M059J (cell line): ENCODE results near the gene STAT5A. TPM values are rescaled to one million over a fixed set of nuclear protein-coding genes. Genes with fewer than 3 reads are reported as not detected.
A peak's percentile ranks its signal among the peaks of the same experiment; 100 is the strongest.

Experiments
- DNase-seq: peaks from one replicate; pipeline ENCODE4 v3.0.0-alpha.2; 2012; ENCODE audit warnings: low read depth
- total RNA-seq: library from RNA; depleted of rRNA; stranded (reverse); fragments of >200 nt; shearing (Covaris generic); gene quantifications from 2 replicates; pipeline ENCODE4 v1.2.3, GENCODE V29; 2014; rRNA removed

STAT5A gene
- total RNA-seq, 1 experiment from 2014 or later = 12.4 TPM

- DNase-seq = no peak
Measured at GRCh38 chr17:42333053-42333452, 44.8 kb downstream of the STAT5A start.

- DNase-seq = no peak
Measured at GRCh38 chr17:42334677-42335076, 46.4 kb downstream of the STAT5A start.

- DNase-seq = no peak
Measured at GRCh38 chr17:42337442-42337841, 49.1 kb downstream of the STAT5A start.

- no peak for DNase-seq
Measured at GRCh38 chr17:42338427-42338985, 50.2 kb downstream of the STAT5A start.

- no peak for DNase-seq
Measured at GRCh38 chr17:42339221-42339620, 50.9 kb downstream of the STAT5A start.

GRCh38 chr17:42340691-42341127 lies 52.4 kb downstream of the STAT5A start:
- DNase-seq = peak; percentile 72

GRCh38 chr17:42341568-42341967 lies 53.3 kb downstream of the STAT5A start:
- no peak for DNase-seq

- peak; percentile 87 for DNase-seq
Measured at GRCh38 chr17:42342242-42343008, 54.1 kb downstream of the STAT5A start.

- DNase-seq = no peak
Measured at GRCh38 chr17:42345396-42346073, 57.2 kb downstream of the STAT5A start.

GRCh38 chr17:42346481-42346880 lies 58.2 kb downstream of the STAT5A start:
- DNase-seq = no peak

GRCh38 chr17:42347198-42347597 lies 58.9 kb downstream of the STAT5A start:
- DNase-seq = peak; percentile 92

- DNase-seq = no peak
Measured at GRCh38 chr17:42347606-42348005, 59.3 kb downstream of the STAT5A start.

- no peak for DNase-seq
Measured at GRCh38 chr17:42348104-42348503, 59.8 kb downstream of the STAT5A start.

- DNase-seq = no peak
Measured at GRCh38 chr17:42354956-42355843, 66.9 kb downstream of the STAT5A start.

- DNase-seq = no peak
Measured at GRCh38 chr17:42358434-42358833, 70.1 kb downstream of the STAT5A start.

GRCh38 chr17:42359133-42359532 lies 70.8 kb downstream of the STAT5A start:
- no peak for DNase-seq

- DNase-seq = peak; percentile 63
Measured at GRCh38 chr17:42360388-42360787, 72.1 kb downstream of the STAT5A start.

Other genes with a start within 250 kb of the STAT5A start
- gene C17orf113, start 237.9 kb upstream of the STAT5A start, total RNA-seq = 0.17 and 0.44 TPM in 2 replicates
- gene ZNF385C, start 190.0 kb upstream of the STAT5A start, total RNA-seq = 0.81 TPM in 1 of 2 replicates, not detected in the other
- 22.3 TPM in 2 replicates for gene DHX58, start 175.8 kb upstream of the STAT5A start, total RNA-seq
- gene KAT2A, start 167.1 kb upstream of the STAT5A start, total RNA-seq = 5.7 and 8.6 TPM in 2 replicates
- gene HSPB9, start 165.7 kb upstream of the STAT5A start, total RNA-seq = not detected in 2 replicates
- 135 and 138 TPM in 2 replicates for gene RAB5C, start 133.5 kb upstream of the STAT5A start, total RNA-seq
- not detected in 2 replicates for gene KCNH4, start 107.4 kb upstream of the STAT5A start, total RNA-seq
- gene HCRT, start 103.0 kb upstream of the STAT5A start, total RNA-seq = not detected in 2 replicates
- 10.4 and 13.4 TPM in 2 replicates for gene GHDC, start 94.0 kb upstream of the STAT5A start, total RNA-seq
- gene STAT5B, start 12.1 kb upstream of the STAT5A start, total RNA-seq = 16.9 and 28.2 TPM in 2 replicates
- 69.3 and 112 TPM in 2 replicates for gene STAT3, start 99.9 kb downstream of the STAT5A start, total RNA-seq
- 233 and 412 TPM in 2 replicates for gene CAVIN1, start 134.8 kb downstream of the STAT5A start, total RNA-seq
- gene ATP6V0A1, start 170.4 kb downstream of the STAT5A start, total RNA-seq = 21.5 and 29.6 TPM in 2 replicates
- 19.3 and 27.8 TPM in 2 replicates for gene NAGLU, start 247.7 kb downstream of the STAT5A start, total RNA-seq